Suprapubic skin (tissue), 3 donors: ENCODE measurements around the gene MCAM.

Experiments
- CTCF ChIP-seq, 2 donors: fragments of 200-600 bp in 1 of 2; fragments of 450-650 bp in 1 of 2; sonication (generic) in 1 of 2; IDR thresholded peaks; one replicate each; pipeline ENCODE4 v1.5.1; 2016 to 2019; ENCODE audit warnings: antibody characterized with exemption in 2 of 2, mild to moderate bottlenecking in 1 of 2, moderate library complexity in 1 of 2
- POLR2A ChIP-seq, 2 donors: fragments of 450-650 bp; IDR thresholded peaks; one replicate each; pipeline ENCODE4 v1.6.1; 2017; ENCODE audit warnings: antibody characterized with exemption in 2 of 2, mild to moderate bottlenecking in 2 of 2, moderate library complexity in 2 of 2

- TF ChIP-seq CTCF (IDR thresholded peaks at IDR 0.05) = no peak
- no peak for TF ChIP-seq POLR2A (IDR thresholded peaks at IDR 0.05)
Observed at GRCh38 chr11:119363851-119364590, 47.1 kb upstream of the MCAM start.
